DOHH2 (cell line): ENCODE data around the gene SUMF1.

Experiments used
- H3F3A ChIP-seq: fragments of 200-600 bp; sonication (generic), shearing (Covaris generic); 2 replicates; pipeline ENCODE4 v1.6.0; 2016; ENCODE audit warnings: antibody characterized with exemption, mild to moderate bottlenecking; ENCODE audit not compliant: control insufficient read depth, insufficient read depth
- H3K27ac ChIP-seq: fragments of 200-600 bp; sonication (generic); 2 replicates; pipeline ENCODE4 v1.5.1; 2014; ENCODE audit warnings: low read depth, mild to moderate bottlenecking, low read length, moderate library complexity
- H3K27me3 ChIP-seq: fragments of 200-600 bp; sonication (generic); 2 replicates; pipeline ENCODE4 v1.6.1; 2014; ENCODE audit warnings: mild to moderate bottlenecking, low read length, mixed read lengths; ENCODE audit not compliant: control insufficient read depth
- H3K36me3 ChIP-seq: fragments of 200-600 bp; sonication (generic); 2 replicates; pipeline ENCODE4 v1.6.1; 2014; ENCODE audit warnings: mild to moderate bottlenecking, low read length, moderate library complexity, mixed read lengths; ENCODE audit not compliant: control insufficient read depth
- H3K4me1 ChIP-seq: fragments of 200-600 bp; sonication (generic); 2 replicates; pipeline ENCODE4 v1.6.1; 2014; ENCODE audit warnings: mild to moderate bottlenecking, low read length, mixed read lengths; ENCODE audit not compliant: control insufficient read depth
- H3K4me2 ChIP-seq: fragments of 200-600 bp; sonication (generic); 2 replicates; pipeline ENCODE4 v1.6.0; 2014; ENCODE audit warnings: mild to moderate bottlenecking, low read length, moderate library complexity
- H3K4me3 ChIP-seq: fragments of 200-600 bp; sonication (generic); 2 replicates; pipeline ENCODE4 v1.5.1; 2014; ENCODE audit warnings: mild to moderate bottlenecking, low read length, mixed read lengths
- H3K79me2 ChIP-seq: fragments of 200-600 bp; sonication (generic); 2 replicates; pipeline ENCODE4 v1.6.1; 2014; ENCODE audit warnings: mild to moderate bottlenecking, low read length, mixed read lengths; ENCODE audit not compliant: control insufficient read depth
- H3K9me2 ChIP-seq: fragments of 200-600 bp; sonication (generic); replicated peaks from 2 replicates; pipeline ENCODE4 v1.6.1; 2014; ENCODE audit warnings: mild to moderate bottlenecking, low read length, mixed read lengths; ENCODE audit not compliant: control insufficient read depth
- H3K9me3 ChIP-seq: fragments of 200-600 bp; sonication (generic); 2 replicates; pipeline ENCODE4 v1.6.1; 2014; ENCODE audit warnings: antibody characterized with exemption, low read length, mixed read lengths; ENCODE audit not compliant: control insufficient read depth, insufficient read depth
- H4K20me1 ChIP-seq: fragments of 200-600 bp; sonication (generic); 2 replicates; pipeline ENCODE4 v1.6.0; 2014; ENCODE audit warnings: low read depth, mild to moderate bottlenecking, antibody characterized with exemption, low read length, moderate library complexity; ENCODE audit not compliant: control insufficient read depth, insufficient read depth
- CTCF ChIP-seq: fragments of 200-600 bp; sonication (generic); IDR thresholded peaks from one replicate; pipeline ENCODE4 v1.5.1; 2014; ENCODE audit warnings: antibody characterized with exemption, mild to moderate bottlenecking, low read depth, low read length; ENCODE audit not compliant: poor library complexity, severe bottlenecking
- EZH2phosphoT487 ChIP-seq: fragments of 200-600 bp; sonication (generic); IDR thresholded peaks from 2 replicates; pipeline ENCODE4 v1.6.1; 2017; ENCODE audit warnings: borderline replicate concordance, mild to moderate bottlenecking, antibody characterized with exemption, low read length, moderate library complexity, mixed read lengths

SUMF1 gene

DNA sequence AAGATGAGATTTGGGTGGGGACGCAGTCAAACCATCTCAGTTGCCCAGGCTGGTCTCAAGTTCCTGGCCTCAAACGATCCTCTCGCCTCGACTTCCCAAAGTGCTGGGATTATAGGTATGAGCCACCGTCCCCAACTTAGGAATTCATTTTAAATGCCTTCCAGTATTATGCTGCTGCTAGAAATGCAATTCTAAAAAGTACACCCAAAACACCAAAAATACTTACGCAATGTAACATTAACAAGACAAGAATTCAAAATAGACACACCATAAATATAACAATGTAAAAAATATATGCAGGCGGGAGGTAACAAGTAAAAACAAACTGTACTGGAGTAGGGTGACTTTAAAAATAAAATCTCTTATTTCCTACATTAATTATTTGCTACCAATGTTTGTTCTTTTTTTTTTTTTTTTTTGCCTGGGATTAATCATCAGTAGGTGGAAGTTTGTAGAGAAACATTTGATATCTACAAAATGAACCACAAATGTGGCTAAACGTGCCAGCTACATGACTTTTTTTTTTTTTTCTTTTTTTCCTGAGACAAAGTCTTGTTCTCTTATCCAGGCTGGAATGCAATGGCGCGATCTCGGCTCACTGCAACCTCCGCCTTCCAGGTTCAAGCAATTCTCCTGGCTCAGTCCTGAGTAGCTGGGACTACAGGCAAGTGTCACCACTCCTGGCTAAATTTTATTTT, 107.1 kb downstream of the SUMF1 start:
- H3K27ac ChIP-seq = no peak overlapping the region
- TF ChIP-seq CTCF (no peak), EZH2phosphoT487 (no peak)

DNA sequence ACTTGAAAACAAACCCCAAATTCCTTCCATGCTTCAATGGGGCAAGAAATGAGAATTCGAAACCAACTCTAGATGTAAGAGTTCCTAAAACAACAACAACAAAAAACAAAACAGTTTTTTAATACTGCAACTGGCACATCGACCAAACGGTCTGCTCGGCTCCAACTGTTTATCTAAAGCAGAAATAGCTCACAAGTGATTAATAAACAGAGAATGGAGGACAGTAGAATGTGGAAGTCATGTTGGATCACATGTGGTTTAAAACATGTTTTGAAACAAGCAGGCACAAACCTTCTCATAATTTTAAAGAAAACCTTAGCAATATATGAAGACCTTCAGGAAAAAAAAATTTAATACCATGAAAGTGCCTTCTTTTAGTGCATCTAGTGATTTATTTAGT, 108.8 kb downstream of the SUMF1 start:
- TF ChIP-seq EZH2phosphoT487 = no peak
- no peak for TF ChIP-seq CTCF
- Histone ChIP-seq H3K9me3 (no peaks in the 10 kb centered on the region), H4K20me1 (no peaks in the 10 kb centered on the region), H3K27ac (no peak overlapping the region), H3F3A (no peaks in the 10 kb centered on the region), H3K4me2 (no peak overlapping the region), H3K36me3 (no peaks in the 10 kb centered on the region), H3K9me2 (no peaks in the 10 kb centered on the region), H3K4me3 (no peak overlapping the region), H3K27me3 (no peaks in the 10 kb centered on the region), H3K79me2 (no peaks in the 10 kb centered on the region), H3K4me1 (no peaks in the 10 kb centered on the region)

More for the DNA sequence above, 107.1 kb downstream of the SUMF1 start:
- Histone ChIP-seq H3K9me3 (no peaks in the 10 kb centered on the region), H3K4me3 (no peak overlapping the region), H4K20me1 (no peaks in the 10 kb centered on the region), H3K9me2 (no peaks in the 10 kb centered on the region), H3K27me3 (no peaks in the 10 kb centered on the region), H3K4me2 (no peak overlapping the region), H3K79me2 (no peaks in the 10 kb centered on the region), H3K36me3 (no peaks in the 10 kb centered on the region), H3K4me1 (no peaks in the 10 kb centered on the region), H3F3A (no peaks in the 10 kb centered on the region)

DNA sequence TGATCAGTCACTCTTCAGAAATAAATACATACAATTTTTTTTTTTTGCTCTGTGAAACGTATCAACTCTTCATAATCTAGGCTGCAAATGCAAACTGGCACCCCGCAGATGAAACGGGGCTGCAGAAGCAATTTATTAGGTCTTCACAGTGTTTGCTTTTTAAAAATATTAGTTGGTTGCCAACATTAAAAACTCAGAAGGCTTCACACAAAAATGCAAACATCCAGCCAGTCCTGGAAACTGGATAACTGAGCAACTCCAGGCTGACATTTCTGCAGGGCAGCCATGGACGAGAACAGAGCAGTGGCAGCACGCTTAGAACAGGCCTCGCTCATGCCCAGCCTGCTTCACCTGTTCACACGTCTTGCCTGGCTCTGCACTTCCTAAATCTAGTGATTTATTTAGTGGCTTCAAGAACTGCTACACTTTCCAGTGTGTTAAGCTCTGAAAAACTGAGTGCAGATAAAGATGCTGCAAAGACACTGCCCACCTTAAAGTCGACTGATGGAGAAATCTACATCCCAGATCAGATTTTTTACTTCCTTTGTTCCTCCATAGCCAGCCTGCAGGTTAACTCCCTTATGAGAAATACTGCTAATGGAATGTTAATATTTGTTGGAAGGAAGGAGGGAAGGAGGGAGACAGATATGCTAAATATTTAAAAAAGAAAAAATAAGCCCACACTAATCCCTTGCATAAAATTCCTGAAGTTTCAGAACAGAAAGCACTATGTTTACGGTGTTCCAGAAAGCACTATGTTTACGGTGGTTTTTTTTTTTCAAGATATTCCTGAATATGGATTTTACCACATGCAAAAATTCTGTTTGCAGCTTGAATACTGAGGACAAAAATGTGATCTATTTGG, 110.3 kb downstream of the SUMF1 start:
- TF ChIP-seq EZH2phosphoT487 (no peak), CTCF (no peak)
- Histone ChIP-seq H3F3A (no peaks in the 10 kb centered on the region), H3K79me2 (no peaks in the 10 kb centered on the region), H3K27ac (no peak overlapping the region), H3K27me3 (no peaks in the 10 kb centered on the region), H3K36me3 (no peaks in the 10 kb centered on the region), H4K20me1 (no peaks in the 10 kb centered on the region), H3K9me3 (no peaks in the 10 kb centered on the region), H3K9me2 (no peaks in the 10 kb centered on the region), H3K4me2 (no peak overlapping the region), H3K4me1 (no peaks in the 10 kb centered on the region), H3K4me3 (no peak overlapping the region)
